HepG2 (cell line): Measurements from ENCODE around the gene ZNF740.

ENCODE experiments used
- FOXO1 ChIP-seq: sonication (generic); formaldehyde crosslinking; IDR thresholded peaks from 2 replicates; pipeline ENCODE4 v1.4.0; 2020; ENCODE audit warnings: missing genetic modification reagents
- ZNF280D ChIP-seq: sonication (generic); formaldehyde crosslinking; IDR thresholded peaks from 2 replicates; pipeline ENCODE4 v1.5.1; 2020; ENCODE audit warnings: mild to moderate bottlenecking, missing genetic modification reagents

GRCh38 chr12:53235164-53235563 lies 54.6 kb downstream of the ZNF740 start:
- TF ChIP-seq ZNF280D (CRISPR knock-in tag): no peak
- TF ChIP-seq FOXO1 (CRISPR knock-in tag): no peak
